Measurements from ENCODE around the gene BRINP1.

The BRINP1 gene

GRCh38 chr9:119154527-119154926, 214.7 kb downstream of the BRINP1 start:
- no peak for DNase-seq (ENCODE audit: insufficient read length, low spot score)
- no peak for FAIRE-seq

DNA sequence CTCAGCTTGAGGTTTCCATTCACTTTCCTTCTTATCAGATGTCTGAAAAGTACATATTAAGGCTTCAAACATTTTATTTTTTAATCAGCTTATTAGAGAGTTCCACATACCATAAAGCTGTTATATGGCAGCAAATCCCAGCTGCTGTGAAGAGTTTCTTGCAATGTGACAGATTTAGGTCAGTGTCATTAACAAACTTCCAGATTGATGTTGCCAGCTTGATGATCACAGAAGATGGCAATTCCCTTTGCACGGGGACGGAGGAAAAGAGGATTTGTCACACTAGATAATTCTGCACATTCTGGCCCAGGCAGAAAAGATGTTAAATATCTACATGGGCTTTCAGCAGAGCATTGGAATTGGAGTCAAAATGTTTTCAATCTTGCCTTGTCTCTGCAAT, 215.8 kb downstream of the BRINP1 start:
- FAIRE-seq, result no peak
- DNase-seq (ENCODE audit: insufficient read length, low spot score), result no peak

- no peak for FAIRE-seq
Measured at GRCh38 chr9:119148855-119149254, 220.4 kb downstream of the BRINP1 start.

GRCh38 chr9:119137479-119137878, 231.8 kb downstream of the BRINP1 start:
- FAIRE-seq (no peak), DNase-seq (ENCODE audit: insufficient read length, low spot score) (no peak)

More at GRCh38 chr9:119148855-119149254, 220.4 kb downstream of the BRINP1 start:
- no peak for DNase-seq (ENCODE audit: insufficient read length, low spot score)

DNA sequence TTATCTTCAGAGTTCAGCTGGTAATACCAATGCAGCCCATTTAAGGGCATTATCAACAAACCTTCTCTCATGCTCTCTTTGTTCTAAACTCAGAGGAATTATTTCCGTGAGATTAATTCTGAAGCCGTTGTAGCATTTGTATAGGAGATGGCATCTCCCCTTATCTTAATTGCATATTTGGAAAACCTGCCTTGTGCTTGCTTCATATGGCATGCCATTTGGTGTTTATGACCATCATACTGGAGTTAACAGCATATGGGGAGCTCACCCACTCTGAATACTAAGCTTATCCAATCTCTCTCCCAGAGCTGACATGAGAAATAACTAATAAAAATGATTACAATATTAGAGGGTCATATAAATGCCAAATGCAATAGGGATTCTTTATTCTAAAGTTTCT, 243.2 kb downstream of the BRINP1 start:
- FAIRE-seq, result no peak
- no peak for DNase-seq (ENCODE audit: insufficient read length, low spot score)

- no peak for FAIRE-seq
- DNase-seq (ENCODE audit: insufficient read length, low spot score), result no peak
Measured at GRCh38 chr9:119121899-119122298, 247.3 kb downstream of the BRINP1 start.

DNA sequence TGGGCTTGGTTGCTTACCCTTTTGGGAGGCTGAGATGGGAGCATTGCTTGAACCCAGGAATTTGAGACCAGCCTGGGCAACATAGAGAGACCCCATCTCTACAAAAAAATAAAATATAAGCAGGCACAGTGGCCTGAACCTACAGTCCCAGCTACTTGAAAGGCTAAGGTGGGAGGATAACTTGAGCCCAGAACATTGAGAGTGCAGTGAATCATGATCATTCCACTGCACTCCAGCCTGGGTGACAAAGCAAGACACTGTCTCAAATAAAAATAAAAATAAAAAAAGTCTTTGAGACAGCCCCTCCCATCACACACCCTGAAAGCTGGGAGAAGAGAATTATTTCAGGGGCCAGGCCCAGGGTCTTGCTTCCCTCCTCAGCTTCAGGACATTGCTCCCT, 251.8 kb downstream of the BRINP1 start:
- FAIRE-seq (no peak), DNase-seq (ENCODE audit: insufficient read length, low spot score) (no peak)

All from HTR-8/SVneo (cell line).